Fibroblast of lung (primary cell): Measurements from ENCODE around the gene ALDH1L1.

Source experiments
- CTCF ChIP-seq, 2 donors: IDR thresholded peaks in 1 of 2; conservative IDR thresholded peaks in 1 of 2; 1 replicate in 1 of 2; 2 replicates in 1 of 2; pipeline ENCODE4 v1.5.1; 2011 to 2012; ENCODE audit warnings: low read length in 2 of 2, control low read depth in 1 of 2, inconsistent platforms in 1 of 2, low read depth in 1 of 2, mild to moderate bottlenecking in 1 of 2
- EZH2 ChIP-seq: IDR thresholded peaks from 2 replicates; pipeline ENCODE4 v1.5.1; 2012; ENCODE audit warnings: low read length, control low read depth, mild to moderate bottlenecking; ENCODE audit errors: missing control alignments

- TF ChIP-seq CTCF (conservative IDR thresholded peaks at IDR 0.05 in 1 of 2, IDR thresholded peaks at IDR 0.05 in 1 of 2; ENCODE audit: low read depth in 1 of 2, low read length in 2 of 2) (no peak), EZH2 (no peak)
Measured at GRCh38 chr3:126114443-126115386, 65.7 kb downstream of the ALDH1L1 start.
